HepG2 (cell line): ENCODE measurements around the gene VENTX. TPM values are rescaled to one million over a fixed set of nuclear protein-coding genes. Genes with fewer than 3 reads are reported as not detected.

Source experiments
- BORCS8-MEF2B ChIP-seq: sonication (generic); formaldehyde crosslinking; IDR thresholded peaks from 2 replicates; pipeline ENCODE4 v1.8.0; 2022; ENCODE audit warnings: mild to moderate bottlenecking, missing genetic modification reagents
- CENPT ChIP-seq: sonication (generic); formaldehyde crosslinking; IDR thresholded peaks from 2 replicates; pipeline ENCODE4 v1.8.0; 2022; ENCODE audit warnings: low read depth, mild to moderate bottlenecking, moderate library complexity, missing genetic modification reagents
- ELF1 ChIP-seq: sonication (generic); formaldehyde crosslinking; IDR thresholded peaks from 2 replicates; pipeline ENCODE4 v1.4.0; 2020; ENCODE audit warnings: missing genetic modification reagents
- ETS1 ChIP-seq: sonication (generic); formaldehyde crosslinking; IDR thresholded peaks from 2 replicates; pipeline ENCODE4 v1.4.0; 2020; ENCODE audit warnings: missing genetic modification reagents
- HNRNPUL1 ChIP-seq: fragments of 200-400 bp; formaldehyde crosslinking; IDR thresholded peaks from 2 replicates; pipeline ENCODE4 v1.6.1; 2017; ENCODE audit warnings: low read depth, mild to moderate bottlenecking, low read length, moderate library complexity
- IRF1 ChIP-seq: sonication (generic); formaldehyde crosslinking; IDR thresholded peaks from 2 replicates; pipeline ENCODE4 v1.4.0; 2020; ENCODE audit warnings: low read depth, mild to moderate bottlenecking, missing genetic modification reagents
- KAT8 ChIP-seq: IDR thresholded peaks from 2 replicates; pipeline ENCODE4 v1.6.1; 2016; ENCODE audit warnings: missing genetic modification reagents, missing compliant biosample characterization
- PATZ1 ChIP-seq: sonication (generic); formaldehyde crosslinking; IDR thresholded peaks from 2 replicates; pipeline ENCODE4 v1.4.0; 2020; ENCODE audit warnings: missing genetic modification reagents
- ZNF362 ChIP-seq: sonication (generic); formaldehyde crosslinking; IDR thresholded peaks from 2 replicates; pipeline ENCODE4 v1.4.0; 2020; ENCODE audit warnings: missing genetic modification reagents, mild to moderate bottlenecking, borderline replicate concordance
- ZNF549 ChIP-seq: sonication (generic); formaldehyde crosslinking; IDR thresholded peaks from 2 replicates; pipeline ENCODE4 v1.5.0; 2020; ENCODE audit warnings: missing genetic modification reagents
- ZNF780A ChIP-seq: sonication (generic); formaldehyde crosslinking; IDR thresholded peaks from 2 replicates; pipeline ENCODE4 v1.8.0; 2022; ENCODE audit warnings: mild to moderate bottlenecking, missing genetic modification reagents, moderate library complexity
- polyA plus RNA-seq, 8 experiments: library from polyadenylated mRNA; depleted of rRNA in 3 of 8; stranded (reverse) in 7 of 8; unstranded in 1 of 8; fragments of >200 nt; fragmentation: Illumina TruSeq in 4 of 8; extraction: Trizol in 4 of 8; gene quantifications; 2 replicates each; pipeline versions ENCODE4 v1.2.1 to v1.2.3, GENCODE V29; 2011 to 2016; ENCODE audit warnings: low read depth in 4 of 8, missing spikeins in 1 of 8, mixed read lengths in 1 of 8; ENCODE audit not compliant: insufficient read depth in 1 of 8
- total RNA-seq, 5 experiments: library from RNA; depleted of rRNA; stranded (reverse); fragments of >200 nt; fragmentation: Illumina TruSeq; extraction: Trizol; gene quantifications; 2 replicates each; pipeline ENCODE4 v1.2.3, GENCODE V29; 2016; ENCODE audit warnings: low read depth in 1 of 5

Gene VENTX
- total and polyA plus RNA-seq, 2 of the 13 experiments (the other 11 are each of a cell fraction or from before 2014, with no cell fraction given) = not detected

GRCh38 chr10:133210398-133211140 is 27.1 kb upstream of the VENTX start (continued):
- TF ChIP-seq PATZ1 (CRISPR knock-in tag) = no peak
- no peak for TF ChIP-seq CENPT
- no peak for TF ChIP-seq ZNF780A (CRISPR knock-in tag)
- TF ChIP-seq ELF1 (CRISPR knock-in tag) = no peak
- no peak for TF ChIP-seq HNRNPUL1
- TF ChIP-seq IRF1 (CRISPR knock-in tag) = no peak
- TF ChIP-seq ZNF549 (CRISPR knock-in tag) = no peak
- no peak for TF ChIP-seq KAT8 (CRISPR knock-in tag)
- TF ChIP-seq ZNF362 (CRISPR knock-in tag) = no peak
- no peak for TF ChIP-seq BORCS8-MEF2B (CRISPR knock-in tag)
- TF ChIP-seq ETS1 (CRISPR knock-in tag) = no peak
- TF ChIP-seq, all 625 proteins: peak for 0
